Loucy (cell line): ENCODE results near the gene MPIG6B.

ENCODE experiments used
- H2AFZ ChIP-seq: fragments of 200-600 bp; sonication (generic); 2 replicates; pipeline ENCODE4 v1.6.0; 2016; ENCODE audit warnings: antibody characterized with exemption, mild to moderate bottlenecking, low read length, moderate library complexity
- H3F3A ChIP-seq: fragments of 200-600 bp; 2 replicates; pipeline ENCODE4 v1.6.0; 2016; ENCODE audit warnings: antibody characterized with exemption, low read depth, mild to moderate bottlenecking
- H3K27me3 ChIP-seq: fragments of 200-600 bp; sonication (generic); 2 replicates; pipeline ENCODE4 v1.6.1; 2014; ENCODE audit warnings: low read length, mild to moderate bottlenecking; ENCODE audit not compliant: insufficient read depth, poor library complexity, severe bottlenecking
- H3K36me3 ChIP-seq: fragments of 200-600 bp; sonication (generic); 2 replicates; pipeline ENCODE4 v1.6.1; 2016; ENCODE audit warnings: low read length; ENCODE audit not compliant: insufficient read depth
- H3K4me1 ChIP-seq: fragments of 200-600 bp; sonication (generic); 2 replicates; pipeline ENCODE4 v1.5.1; 2014; ENCODE audit warnings: low read length, mild to moderate bottlenecking; ENCODE audit not compliant: insufficient read depth, poor library complexity, severe bottlenecking
- H3K4me2 ChIP-seq: fragments of 200-600 bp; sonication (generic); 2 replicates; pipeline ENCODE4 v1.6.0; 2014; ENCODE audit warnings: antibody characterized with exemption, low read length, low read depth, mild to moderate bottlenecking; ENCODE audit not compliant: poor library complexity, severe bottlenecking
- H3K4me3 ChIP-seq: fragments of 200-600 bp; sonication (generic); 2 replicates; pipeline ENCODE4 v1.5.1; 2014; ENCODE audit warnings: low read length, mild to moderate bottlenecking, mixed read lengths; ENCODE audit not compliant: poor library complexity, severe bottlenecking
- H3K79me2 ChIP-seq: fragments of 200-600 bp; sonication (generic); 2 replicates; pipeline ENCODE4 v1.6.1; 2014; ENCODE audit warnings: low read length; ENCODE audit not compliant: insufficient read depth
- H3K9ac ChIP-seq: fragments of 200-600 bp; sonication (generic); 2 replicates; pipeline ENCODE4 v1.6.0; 2014; ENCODE audit warnings: mild to moderate bottlenecking, low read depth, low read length, moderate library complexity; ENCODE audit not compliant: poor library complexity, severe bottlenecking
- H3K9me2 ChIP-seq: fragments of 200-600 bp; sonication (generic); replicated peaks from 2 replicates; pipeline ENCODE4 v1.6.1; 2016; ENCODE audit warnings: low read depth, low read length, mixed read lengths
- H3K9me3 ChIP-seq: fragments of 200-600 bp; sonication (generic); 2 replicates; pipeline ENCODE4 v1.6.1; 2014; ENCODE audit warnings: mild to moderate bottlenecking, antibody characterized with exemption, low read length, low read depth; ENCODE audit not compliant: insufficient read depth
- H4K20me1 ChIP-seq: fragments of 200-600 bp; sonication (generic); 2 replicates; pipeline ENCODE4 v1.6.0; 2014; ENCODE audit warnings: antibody characterized with exemption, low read length, mild to moderate bottlenecking; ENCODE audit not compliant: insufficient read depth, poor library complexity, severe bottlenecking
- CTCF ChIP-seq: fragments of 200-600 bp; sonication (generic); conservative IDR thresholded peaks from 2 replicates; pipeline ENCODE4 v1.5.1; 2014; ENCODE audit warnings: mild to moderate bottlenecking, antibody characterized with exemption, low read length
- EZH2phosphoT487 ChIP-seq: fragments of 200-600 bp; IDR thresholded peaks from 2 replicates; pipeline ENCODE4 v1.6.1; 2018; ENCODE audit warnings: antibody characterized with exemption, mild to moderate bottlenecking, moderate library complexity, borderline replicate concordance

Gene MPIG6B

GRCh38 chr6:31721351-31722020, 1.7 kb upstream of the MPIG6B start, which contains the start of gene LY6G6C:
TSS of gene LY6G6C (minus strand) at chr6:31721746. CDS start at chr6:31721679, 67 bp downstream.
- Histone ChIP-seq H3K36me3 (no peaks in the 10 kb centered on the region; the same call in 1 of the 2 replicates), H3K9ac (no peak within 1 kb of the TSS), H3K9me2 (no peaks in the 10 kb centered on the region), H3K79me2 (no peaks in the 10 kb centered on the region), H3K4me2 (no peak within 1 kb of the TSS), H4K20me1 (no peaks in the 10 kb centered on the region), H3K4me1 (peaks cover 14% of the 10 kb centered on the region), H3K4me3 (no peak within 1 kb of the TSS), H3K27me3 (no peaks in the 10 kb centered on the region), H3F3A (peaks cover 4% of the 10 kb centered on the region; the same call in 1 of the 2 replicates), H3K9me3 (no peaks in the 10 kb centered on the region), H2AFZ (no peak within 1 kb of the TSS)
- no peak for TF ChIP-seq EZH2phosphoT487
- no peak for TF ChIP-seq CTCF

- H3K9me2 ChIP-seq: no peaks in the 10 kb centered on the region
- H3F3A ChIP-seq: peaks cover 4% of the 10 kb centered on the region; the same call in 1 of the 2 replicates
- peaks cover 3% of the 10 kb centered on the region; the same call in 1 of the 2 replicates for H3K36me3 ChIP-seq
- H3K9ac ChIP-seq: no peak overlapping the region
- peaks cover 20% of the 10 kb centered on the region for H3K4me1 ChIP-seq
- H3K79me2 ChIP-seq: peaks cover 6% of the 10 kb centered on the region; the same call in 1 of the 2 replicates
- TF ChIP-seq EZH2phosphoT487 (no peak), CTCF (no peak)
- H4K20me1 ChIP-seq: no peaks in the 10 kb centered on the region
- H2AFZ ChIP-seq: no peak overlapping the region
- H3K27me3 ChIP-seq: no peaks in the 10 kb centered on the region
- no peaks in the 10 kb centered on the region for H3K9me3 ChIP-seq
- H3K4me2 ChIP-seq: no peak overlapping the region
- no peak overlapping the region for H3K4me3 ChIP-seq
Observed at GRCh38 chr6:31722173-31722572, 1.0 kb upstream of the MPIG6B start.

- peaks cover 25% of the 10 kb centered on the region for H3K79me2 ChIP-seq
- no peaks in the 10 kb centered on the region for H3K9me2 ChIP-seq
- H3K9ac ChIP-seq: no peak overlapping the region
- TF ChIP-seq EZH2phosphoT487 (no peak), CTCF (no peak)
- H3K4me3 ChIP-seq: no peak overlapping the region
- no peak overlapping the region for H3K4me2 ChIP-seq
- no peaks in the 10 kb centered on the region for H3K9me3 ChIP-seq
- no peak overlapping the region for H2AFZ ChIP-seq
- H3K4me1 ChIP-seq: peaks cover 26% of the 10 kb centered on the region
- H3K27me3 ChIP-seq: no peaks in the 10 kb centered on the region
- peaks cover 7% of the 10 kb centered on the region; the same call in 1 of the 2 replicates for H3K36me3 ChIP-seq
- peaks cover 10% of the 10 kb centered on the region for H4K20me1 ChIP-seq
- H3F3A ChIP-seq: peaks cover 4% of the 10 kb centered on the region; the same call in 1 of the 2 replicates
Observed at GRCh38 chr6:31723980-31724691, 963 bp downstream of the MPIG6B start.
